ENCODE measurements around the gene IFNA2. TPM values are rescaled to one million over a fixed set of nuclear protein-coding genes. Genes with fewer than 3 reads are reported as not detected.
"Not testable (repeated sequence)": the region's sequence is repeated elsewhere in the genome, so short reads cannot be mapped to it uniquely, and the experiment has no call there.

Gene IFNA2
- total RNA-seq, 3 donors from 2014 or later: not detected

GRCh38 chr9:21367957-21368356, 17.2 kb downstream of the IFNA2 start, which contains the start of gene IFNA13:
TSS of gene IFNA13 (minus strand) at chr9:21368057. CDS start at chr9:21368010, 47 bp downstream.
- no peak for TF ChIP-seq CTCF (IDR thresholded peaks at IDR 0.05)
- Histone ChIP-seq H3K9me3 (no peaks in the 10 kb centered on the region), H3K4me1 (ENCODE audit: low read depth) (no peaks in the 10 kb centered on the region)

GRCh38 chr9:21367169-21367568, 18.0 kb downstream of the IFNA2 start:
- intact Hi-C loops (cut with DNase I, micrococcal nuclease); H3K4me3 ChIP-seq; H3K36me3 ChIP-seq (ENCODE audit: low read depth); H3K9me3 ChIP-seq; H3K4me1 ChIP-seq (ENCODE audit: low read depth); ATAC-seq; DNase-seq: not testable (repeated sequence)

More at GRCh38 chr9:21367957-21368356, 17.2 kb downstream of the IFNA2 start, which contains the start of gene IFNA13:
- Histone ChIP-seq H3K4me3 (no peak within 1 kb of the TSS), H3K36me3 (ENCODE audit: low read depth) (no peaks in the 10 kb centered on the region)
- no peak for ATAC-seq
- intact Hi-C loops (cut with DNase I, micrococcal nuclease): no loop called here
- DNase-seq: no peak

GRCh38 chr9:21362287-21362686, 22.9 kb downstream of the IFNA2 start:
- ATAC-seq: no peak
- intact Hi-C loops (cut with DNase I, micrococcal nuclease): no loop called here

GRCh38 chr9:21357479-21358460, 27.4 kb downstream of the IFNA2 start:
- Histone ChIP-seq H3K36me3 (ENCODE audit: low read depth) (no peaks in the 10 kb centered on the region), H3K4me3 (no peak overlapping the region), H3K4me1 (ENCODE audit: low read depth) (no peaks in the 10 kb centered on the region), H3K9me3 (no peaks in the 10 kb centered on the region)
- intact Hi-C loops (cut with DNase I, micrococcal nuclease): no loop called here
- no peak for DNase-seq
- ATAC-seq: no peak
- TF ChIP-seq CTCF (IDR thresholded peaks at IDR 0.05): no peak

More at GRCh38 chr9:21362287-21362686, 22.9 kb downstream of the IFNA2 start:
- Histone ChIP-seq H3K4me1 (ENCODE audit: low read depth) (no peaks in the 10 kb centered on the region), H3K36me3 (ENCODE audit: low read depth) (no peaks in the 10 kb centered on the region), H3K9me3 (no peaks in the 10 kb centered on the region), H3K4me3 (no peak overlapping the region)
- no peak for TF ChIP-seq CTCF (IDR thresholded peaks at IDR 0.05)
- DNase-seq: no peak

- no peak for DNase-seq
- Histone ChIP-seq H3K4me3 (no peak within 1 kb of the TSS), H3K9me3 (no peaks in the 10 kb centered on the region), H3K4me1 (ENCODE audit: low read depth) (no peaks in the 10 kb centered on the region), H3K36me3 (ENCODE audit: low read depth) (no peaks in the 10 kb centered on the region)
- intact Hi-C loops (cut with DNase I, micrococcal nuclease): no loop called here
- ATAC-seq: no peak
- no peak for TF ChIP-seq CTCF (IDR thresholded peaks at IDR 0.05)
These were observed 34.4 kb downstream of the IFNA2 start, which contains the start of gene IFNA6 for GRCh38 chr9:21350787-21351186. TSS of gene IFNA6 (minus strand) at chr9:21350887. CDS start at chr9:21350887, 0 bp downstream.

- H3K36me3 ChIP-seq (ENCODE audit: low read depth): no peaks in the 10 kb centered on the region
- H3K9me3 ChIP-seq: no peaks in the 10 kb centered on the region
- no peak for ATAC-seq
- intact Hi-C loops (cut with DNase I, micrococcal nuclease): no loop called here
- no peak for TF ChIP-seq CTCF (IDR thresholded peaks at IDR 0.05)
- DNase-seq: no peak
- H3K4me1 ChIP-seq (ENCODE audit: low read depth): no peaks in the 10 kb centered on the region
- H3K4me3 ChIP-seq: no peak overlapping the region
These were observed 36.7 kb downstream of the IFNA2 start for GRCh38 chr9:21348430-21348970.
